Measurements from ENCODE around the gene STIP1.

- TF ChIP-seq CTCF (IDR thresholded peaks at IDR 0.05 in 4 of 5, conservative IDR thresholded peaks at IDR 0.05 in 1 of 5): no peak
- peak; percentile 97 to 98 for TF ChIP-seq POLR2A (IDR thresholded peaks at IDR 0.05)
Measured at GRCh38 chr11:64240435-64241240, 54.7 kb downstream of the STIP1 start, which contains the start of gene FKBP2.
